OCI-LY7 (cell line): ENCODE data around the gene TBX21. TPM values are rescaled to one million over a fixed set of nuclear protein-coding genes. Genes with fewer than 3 reads are reported as not detected.
A peak's percentile ranks its signal among the peaks of the same experiment; 100 is the strongest.

Experiments
- BruUV-seq: library from RNA; stranded (reverse); fragments of 400-500 nt; replicated peaks from 2 replicates; lab custom pipeline; 2021; lab: Mats Ljungman, UMichigan
- CTCF ChIA-PET: fragments of 300-600 bp; sonication (Branson Sonifier 250); formaldehyde crosslinking; loops from one replicate; lab custom pipeline; 2022; ENCODE audit warnings: antibody characterized with exemption; ENCODE audit not compliant: unreplicated experiment; lab: Charles Lee
- POLR2A ChIA-PET: fragments of 300-600 bp; sonication (Branson Sonifier 250); formaldehyde crosslinking; loops from one replicate; lab custom pipeline; 2022; ENCODE audit warnings: antibody characterized with exemption; lab: Charles Lee
- DNase-seq: peaks from one replicate; pipeline ENCODE4 v3.0.0-alpha.2; 2015; ENCODE audit warnings: low spot score
- H2AFZ ChIP-seq: fragments of 200-600 bp; sonication (generic), shearing (Covaris generic); 2 replicates; pipeline ENCODE4 v1.6.1; 2014; ENCODE audit warnings: mild to moderate bottlenecking, antibody characterized with exemption, low read length, moderate library complexity
- H3K27ac ChIP-seq: fragments of 200-600 bp; sonication (generic); 2 replicates; pipeline ENCODE4 v1.5.1; 2014; ENCODE audit warnings: mixed run types, low read depth, mild to moderate bottlenecking, moderate library complexity, low read length, inconsistent platforms; ENCODE audit not compliant: poor library complexity, severe bottlenecking
- H3K36me3 ChIP-seq: fragments of 200-600 bp; sonication (generic); 2 replicates; pipeline ENCODE4 v1.6.1; 2014; ENCODE audit warnings: mild to moderate bottlenecking, antibody characterized with exemption, low read length, moderate library complexity, mixed read lengths; ENCODE audit not compliant: insufficient read depth
- H3K4me1 ChIP-seq: fragments of 200-600 bp; sonication (generic); 2 replicates; pipeline ENCODE4 v1.5.1; 2014; ENCODE audit warnings: mild to moderate bottlenecking, low read length; ENCODE audit not compliant: insufficient read depth, poor library complexity, severe bottlenecking
- H3K4me2 ChIP-seq: fragments of 200-600 bp; sonication (generic); 2 replicates; pipeline ENCODE4 v1.6.1; 2014; ENCODE audit warnings: mild to moderate bottlenecking, low read length
- H3K4me3 ChIP-seq: fragments of 200-600 bp; sonication (generic); 2 replicates; pipeline ENCODE4 v1.5.1; 2014; ENCODE audit warnings: mild to moderate bottlenecking, low read depth, low read length; ENCODE audit not compliant: poor library complexity, severe bottlenecking
- H3K79me2 ChIP-seq: fragments of 200-600 bp; sonication (generic); 2 replicates; pipeline ENCODE4 v1.6.1; 2016; ENCODE audit warnings: low read depth, mild to moderate bottlenecking, low read length, moderate library complexity, mixed read lengths; ENCODE audit not compliant: insufficient read depth
- H3K9me2 ChIP-seq: fragments of 200-600 bp; sonication (generic); 2 replicates; pipeline ENCODE4 v1.6.1; 2016; ENCODE audit warnings: mild to moderate bottlenecking, low read length, mixed read lengths; ENCODE audit not compliant: insufficient read depth
- H3K9me3 ChIP-seq: fragments of 200-600 bp; sonication (generic); 2 replicates; pipeline ENCODE4 v1.6.1; 2014; ENCODE audit warnings: mild to moderate bottlenecking, mixed run types, low read length, mixed read lengths
- H4K20me1 ChIP-seq: fragments of 200-600 bp; sonication (generic); 2 replicates; pipeline ENCODE4 v1.6.1; 2014; ENCODE audit warnings: mild to moderate bottlenecking, antibody characterized with exemption, low read length, moderate library complexity, mixed read lengths; ENCODE audit not compliant: insufficient read depth
- CTCF ChIP-seq: fragments of 200-600 bp; sonication (generic); conservative IDR thresholded peaks from 2 replicates; pipeline ENCODE4 v1.5.1; 2014; ENCODE audit warnings: mild to moderate bottlenecking, antibody characterized with exemption, low read length, moderate library complexity, mixed read lengths
- EZH2phosphoT487 ChIP-seq: fragments of 200-600 bp; sonication (generic); IDR thresholded peaks from 2 replicates; pipeline ENCODE4 v1.6.1; 2018; ENCODE audit warnings: low read depth, borderline replicate concordance, mild to moderate bottlenecking, mixed run types, antibody characterized with exemption, low read length, moderate library complexity, mixed read lengths
- intact Hi-C: fragments of 100-400 bp; cut with micrococcal nuclease; formaldehyde crosslinking; loops from one replicate; pipeline ENCODE4 v1.10.0; 2022; ENCODE audit not compliant: unreplicated experiment
- total RNA-seq, 2 experiments: library from RNA; depleted of rRNA in 1 of 2; stranded (reverse); fragments of >200 nt in 1 of 2; shearing (Covaris generic) in 1 of 2; gene quantifications; 2 replicates each; pipeline ENCODE4 v1.2.3, GENCODE V29; 2014 to 2022

The TBX21 gene
- total RNA-seq, 2 experiments from 2014 or later, result not detected

- Histone ChIP-seq H3K9me3 (no peaks in the 10 kb centered on the region), H3K4me1 (peaks cover 3% of the 10 kb centered on the region), H2AFZ (no peak overlapping the region), H3K9me2 (no peaks in the 10 kb centered on the region), H3K4me3 (no peak overlapping the region), H3K27ac (no peak overlapping the region), H3K79me2 (no peaks in the 10 kb centered on the region), H3K36me3 (no peaks in the 10 kb centered on the region), H3K4me2 (no peak overlapping the region), H4K20me1 (no peaks in the 10 kb centered on the region)
- BruUV-seq, result no TSS peak
- intact Hi-C loops, result loop anchor here (1.0 kb wide), 2 partner anchors 43 to 78 kb away; no protein-coding TSS in a partner anchor
- POLR2A ChIA-PET, result no interaction called here
- peak; percentile 86 for TF ChIP-seq CTCF
- TF ChIP-seq EZH2phosphoT487, result no peak
- CTCF ChIA-PET, result interaction anchor here (0.5 kb wide), 1 partner anchor 379 kb away, joined by 3 read pairs; no protein-coding TSS in a partner anchor
- peak; percentile 61 for DNase-seq
These were observed 9.5 kb downstream of the TBX21 start for GRCh38 chr17:47742319-47743181.

- POLR2A ChIA-PET, result no interaction called here
- Histone ChIP-seq H3K4me1 (peaks cover 4% of the 10 kb centered on the region), H3K4me3 (no peak overlapping the region), H3K27ac (no peak overlapping the region), H2AFZ (no peak overlapping the region), H4K20me1 (no peaks in the 10 kb centered on the region), H3K4me2 (no peak overlapping the region), H3K36me3 (no peaks in the 10 kb centered on the region), H3K9me2 (no peaks in the 10 kb centered on the region), H3K9me3 (no peaks in the 10 kb centered on the region), H3K79me2 (no peaks in the 10 kb centered on the region)
- no peak for DNase-seq
- no TSS peak for BruUV-seq
- TF ChIP-seq EZH2phosphoT487 (no peak), CTCF (no peak)
- intact Hi-C loops, result no loop called here
- CTCF ChIA-PET, result no interaction called here
These were observed 11.4 kb downstream of the TBX21 start for GRCh38 chr17:47744168-47745036.
